HEK293T (cell line): Measurements from ENCODE around the gene AP4S1.

Experiments used
- ARNT ChIP-seq: fragments of 450-650 bp; IDR thresholded peaks from 2 replicates; pipeline ENCODE4 v1.6.1; 2017; ENCODE audit warnings: mild to moderate bottlenecking
- BHLHE40 ChIP-seq: fragments of 450-650 bp; IDR thresholded peaks from 2 replicates; pipeline ENCODE4 v1.6.1; 2016; ENCODE audit warnings: mild to moderate bottlenecking, moderate library complexity, borderline replicate concordance
- CTBP1 ChIP-seq: fragments of 450-650 bp; IDR thresholded peaks from 2 replicates; pipeline ENCODE4 v1.6.1; 2016; ENCODE audit warnings: borderline replicate concordance
- ELF4 ChIP-seq: fragments of 450-650 bp; IDR thresholded peaks from 2 replicates; pipeline ENCODE4 v1.6.1; 2017; ENCODE audit warnings: antibody characterized with exemption
- FOXK2 ChIP-seq: fragments of 450-650 bp; IDR thresholded peaks from 2 replicates; pipeline ENCODE4 v1.6.1; 2016; ENCODE audit warnings: mild to moderate bottlenecking
- FOXM1 ChIP-seq: fragments of 450-650 bp; IDR thresholded peaks from 2 replicates; pipeline ENCODE4 v1.6.1; 2017; ENCODE audit warnings: mild to moderate bottlenecking, borderline replicate concordance
- HDGF ChIP-seq: fragments of 450-650 bp; IDR thresholded peaks from 2 replicates; pipeline ENCODE4 v1.6.1; 2017; ENCODE audit warnings: antibody characterized with exemption, borderline replicate concordance
- L3MBTL2 ChIP-seq: fragments of 450-650 bp; conservative IDR thresholded peaks from 2 replicates; pipeline ENCODE4 v1.6.1; 2016; ENCODE audit warnings: mild to moderate bottlenecking
- LEF1 ChIP-seq: fragments of 450-650 bp; IDR thresholded peaks from 2 replicates; pipeline ENCODE4 v1.6.1; 2017; ENCODE audit warnings: mild to moderate bottlenecking, borderline replicate concordance
- SP1 ChIP-seq: fragments of 450-650 bp; IDR thresholded peaks from 2 replicates; pipeline ENCODE4 v1.6.1; 2017
- SUZ12 ChIP-seq: fragments of 450-650 bp; IDR thresholded peaks from 2 replicates; pipeline ENCODE4 v1.6.1; 2016; ENCODE audit warnings: mild to moderate bottlenecking
- TARDBP ChIP-seq: fragments of 450-650 bp; IDR thresholded peaks from 2 replicates; pipeline ENCODE4 v1.6.1; 2016

DNA sequence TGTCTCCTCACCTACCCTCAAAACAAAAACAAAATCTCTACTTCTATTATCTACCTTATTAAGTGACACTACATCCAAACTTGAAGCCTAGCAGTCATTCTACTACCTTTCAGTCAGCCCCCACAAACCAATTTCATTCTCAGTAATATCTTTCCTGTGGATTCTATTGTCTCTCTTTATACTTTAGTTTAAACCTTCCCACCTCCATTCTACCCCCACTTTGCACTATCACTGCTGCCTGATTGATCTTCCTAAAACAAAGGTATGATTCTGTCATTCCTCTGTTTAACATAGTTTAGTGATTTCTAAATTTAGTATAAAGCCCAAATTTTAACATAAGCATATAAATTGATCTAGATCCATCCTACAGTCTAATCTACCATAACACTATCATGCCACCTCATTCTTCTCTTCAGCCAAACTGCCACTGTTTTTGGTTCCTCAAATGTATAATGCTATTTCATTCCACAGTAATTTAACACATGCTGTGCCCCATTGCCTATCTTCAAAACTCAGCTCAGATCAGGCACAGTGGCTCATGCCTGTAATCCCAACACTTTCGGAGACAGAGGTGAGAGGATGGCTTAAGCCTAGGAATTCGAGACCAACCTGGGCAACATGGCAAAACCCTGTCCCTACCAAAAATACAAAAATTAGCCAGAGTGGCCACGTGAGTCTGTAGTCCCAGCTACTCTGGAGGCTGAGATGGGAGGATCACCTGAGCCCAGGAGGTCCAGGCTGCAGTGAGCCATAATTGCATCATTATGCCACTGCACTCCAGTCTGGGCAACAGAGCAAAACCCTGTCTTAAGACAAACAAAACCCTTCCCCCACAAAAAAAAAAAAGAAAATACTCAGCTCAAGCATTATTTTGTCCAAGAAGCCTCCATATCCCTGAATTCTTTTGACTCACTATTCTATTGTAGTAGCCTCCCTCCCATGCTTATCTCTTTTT is 3.8 kb downstream of the AP4S1 start:
- TF ChIP-seq LEF1 (no peak), SUZ12 (no peak), SP1 (no peak), L3MBTL2 (no peak), TARDBP (no peak), CTBP1 (no peak), FOXK2 (no peak), HDGF (no peak), ARNT (no peak), BHLHE40 (no peak), FOXM1 (no peak), ELF4 (no peak)
